GM12891 (cell line): ENCODE results near the gene CCDC51.

Experiments
- PAX5 ChIP-seq: IDR thresholded peaks from 2 replicates; pipeline ENCODE4 v1.6.1; 2011; ENCODE audit warnings: low read length, moderate library complexity, mild to moderate bottlenecking; ENCODE audit not compliant: insufficient read depth, severe bottlenecking
- POLR2A ChIP-seq: IDR thresholded peaks from 2 replicates; pipeline ENCODE4 v1.6.1; 2011; ENCODE audit warnings: low read depth, low read length, control low read depth
- POLR2AphosphoS5 ChIP-seq: IDR thresholded peaks from 2 replicates; pipeline ENCODE4 v1.6.1; 2011; ENCODE audit warnings: low read depth, low read length, control low read depth

DNA sequence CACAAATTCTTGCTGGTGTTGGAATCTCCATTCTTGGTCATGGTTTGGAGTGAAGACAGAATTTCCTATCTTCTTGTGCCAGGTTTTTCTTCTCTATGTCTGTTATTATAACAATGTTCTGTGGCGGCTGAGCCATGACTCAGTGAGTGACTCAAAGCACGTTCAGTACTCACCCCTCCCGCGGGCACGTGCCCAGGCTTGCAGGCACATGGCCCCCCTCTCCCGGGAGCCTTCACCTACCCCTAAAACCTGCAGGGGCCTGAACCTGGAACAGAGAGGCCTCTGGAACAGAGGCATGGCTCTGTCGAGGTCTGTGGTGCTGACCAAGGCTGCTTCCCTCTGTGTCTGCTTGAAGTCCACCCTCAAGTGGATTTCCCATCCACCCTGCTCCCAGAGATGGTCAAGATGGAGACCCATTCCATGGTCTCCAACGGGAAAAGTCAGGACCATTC is 37.6 kb downstream of the CCDC51 start:
- no peak for TF ChIP-seq POLR2A
- TF ChIP-seq PAX5: no peak
- no peak for TF ChIP-seq POLR2AphosphoS5
